Heart right ventricle (tissue), 16 donors: ENCODE results near the gene SVOPL. TPM values are rescaled to one million over a fixed set of nuclear protein-coding genes. Genes with fewer than 3 reads are reported as not detected.

Source experiments
- ATAC-seq, 8 donors: fragments of 200-7000 bp; cut with Tn5 transposase; one replicate each; pipeline ENCODE4 v1.9.1; 2020; ENCODE audit warnings: mild to moderate bottlenecking in 8 of 8, moderate library complexity in 8 of 8, moderate number of reproducible peaks in 1 of 8
- DNase-seq, 2 donors: peaks; one replicate each; pipeline ENCODE4 v3.0.0-alpha.2; 2020
- H3K27ac ChIP-seq, 10 donors: fragments of 200-600 bp; sonication (generic) in 2 of 10; one replicate each; pipeline versions ENCODE4 v1.5.0 to v1.8.0; 2020 to 2022; ENCODE audit warnings: mild to moderate bottlenecking in 3 of 10
- H3K27me3 ChIP-seq, 7 donors: fragments of 200-600 bp; one replicate each; pipeline ENCODE4 v1.8.0; 2021 to 2022; ENCODE audit warnings: mild to moderate bottlenecking in 2 of 7
- H3K36me3 ChIP-seq, 9 donors: fragments of 200-600 bp; sonication (generic) in 1 of 9; one replicate each; pipeline versions ENCODE4 v1.5.0 to v1.8.0; 2020 to 2022; ENCODE audit warnings: mild to moderate bottlenecking in 2 of 9
- H3K4me1 ChIP-seq, 9 donors: fragments of 200-600 bp; sonication (generic) in 1 of 9; one replicate each; pipeline versions ENCODE4 v1.5.0 to v1.8.0; 2020 to 2022; ENCODE audit warnings: mild to moderate bottlenecking in 4 of 9
- H3K4me3 ChIP-seq, 10 donors: fragments of 200-600 bp; sonication (generic) in 2 of 10; one replicate each; pipeline versions ENCODE4 v1.5.0 to v1.8.0; 2020 to 2022; ENCODE audit warnings: mild to moderate bottlenecking in 7 of 10, moderate library complexity in 2 of 10
- H3K9me3 ChIP-seq, 11 donors: fragments of 200-600 bp in 10 of 11; sonication (generic) in 2 of 11; one replicate each; pipeline versions ENCODE4 v1.5.0 to v1.8.0; 2013 to 2022; ENCODE audit warnings: mild to moderate bottlenecking in 2 of 11, control low read depth in 1 of 11, moderate library complexity in 1 of 11
- CTCF ChIP-seq, 9 donors: fragments of 200-600 bp; sonication (generic) in 2 of 9; IDR thresholded peaks; one replicate each; pipeline versions ENCODE4 v1.5.0 to v1.8.0; 2021 to 2022; ENCODE audit warnings: antibody characterized with exemption in 9 of 9, mild to moderate bottlenecking in 5 of 9, moderate library complexity in 1 of 9
- WGBS, 2 donors: extraction: QIAGEN DNeasy Blood & Tissue Kit; methylation state at CpG; one replicate each; pipeline ENCODE4 v1.1.7; 2013; ENCODE audit warnings: inconsistent platforms in 1 of 2; 5-methylcytosine and 5-hydroxymethylcytosine counted together
- intact Hi-C, 10 donors: fragments of 100-400 bp; cut with DNase I; formaldehyde crosslinking; loops; one replicate each; pipeline versions ENCODE4 v1.11.1 to v1.14.2; 2022
- polyA plus RNA-seq, 2 donors: library from polyadenylated mRNA; stranded (reverse); fragments of 200-250 nt; gene quantifications; one replicate each; pipeline ENCODE4 v1.2.3, GENCODE V29; 2013
- total RNA-seq, 10 donors: library from RNA; stranded (reverse); fragmentation: NEBNext Ultra II Directional in 3 of 10; extraction: Animal tissue kit (Norgen Biotek cat#: 25700) in 3 of 10; gene quantifications; one replicate each; pipeline versions ENCODE4 v1.2.1 to v1.2.4, GENCODE V29; 2021 to 2023
- donor health status: Arrhythmogenic right ventricular cardiomyopathy.
- donor health status: ischemic (EF 13 %, LVEDD 7.1; RV severe dilation, severe dysfunction).
- donor health status: healthy with polysubstance abuse.
- donor health status: DM: no; HTN: yes; CAD: no.
- donor health status: DM: no; HTN: no; CAD: no.
- donor health status: ischemic (EF 25% LVEDD 6.9; RV normal size, moderate dysfunction).
- donor health status: ischemic (EF 25% LVEDD 5.7; RV mildly dilated, moderate dysfunction).
- donor health status: healthy.
- donor health status: DM: yes; HTN: yes; CAD: no.
- donor health status: Ischemic cardiomyopathy.
- donor health status: ischemic (EF 35%, LVEDD 5.7; RV mildly dilated, moderate dysfunction).
- donor health status: nonischemic (EF 11% LVEDD 7.7; RV severe dilation, severe dysfunction).
- donor health status: DM: yes; HTN: yes; CAD: no.
- donor health status: PGD.
- donor health status: ischemic (EF 29% LVEDD 5.4; RV normal size, mild dysfunction).
- donor health status: nonischemic (EF 23%, LVEDD 6.1; RV moderate dilation, normal function).

SVOPL gene
- total and polyA plus RNA-seq, 12 donors, result not detected

GRCh38 chr7:138746073-138746472 is 44.9 kb upstream of the SVOPL start:
- ATAC-seq (no peak), DNase-seq (no peak)
- no peak overlapping the region for H3K4me3 ChIP-seq
- no peak for TF ChIP-seq CTCF (IDR thresholded peaks at IDR 0.05)
- H3K4me1 ChIP-seq, result no peaks in the 10 kb centered on the region
- peaks cover 0 to 6% (median 0%) of the 10 kb centered on the region in 7 donors for H3K27me3 ChIP-seq
- no peaks in the 10 kb centered on the region for H3K36me3 ChIP-seq
- H3K27ac ChIP-seq, result no peak overlapping the region
- intact Hi-C loops, result no loop called here
- H3K9me3 ChIP-seq, result no peaks in the 10 kb centered on the region
- 91% methylated on average over 4 of the region's 4 CpGs for WGBS, 2 donors

DNA sequence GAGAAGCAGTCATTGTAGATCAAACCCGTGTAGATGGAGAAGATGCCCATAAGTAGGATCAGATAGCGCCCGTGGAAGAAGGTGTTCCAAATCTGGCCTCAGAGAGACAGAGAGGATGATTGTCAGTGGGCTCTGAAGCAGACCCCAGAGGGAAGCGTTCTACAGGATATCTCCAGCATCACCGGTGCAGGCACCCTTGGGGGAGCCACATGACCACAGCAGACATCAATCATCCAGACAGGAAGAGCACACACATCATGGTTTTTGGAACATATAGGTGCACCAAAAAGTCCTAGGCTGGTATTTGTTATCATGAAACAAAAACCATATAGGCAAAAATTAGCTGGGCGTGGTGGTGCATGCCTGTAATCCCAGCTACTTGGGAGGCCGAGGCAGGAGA is 44.0 kb upstream of the SVOPL start:
- Histone ChIP-seq H3K9me3 (no peaks in the 10 kb centered on the region), H3K4me1 (no peaks in the 10 kb centered on the region), H3K4me3 (no peak overlapping the region), H3K36me3 (no peaks in the 10 kb centered on the region), H3K27ac (no peak overlapping the region), H3K27me3 (peaks cover 0 to 3% (median 0%) of the 10 kb centered on the region in 7 donors)
- no peak for ATAC-seq
- intact Hi-C loops, result no loop called here
- TF ChIP-seq CTCF (IDR thresholded peaks at IDR 0.05), result no peak
- no peak for DNase-seq
- WGBS, 2 donors, result 91 to 94% methylated on average over 7 of the region's 7 CpGs

GRCh38 chr7:138741453-138741735 is 40.2 kb upstream of the SVOPL start:
- intact Hi-C loops, result loop anchor here in 1 of 10 donors (5.0 kb wide), 1 partner anchor 579 kb away; no protein-coding TSS in a partner anchor
- no peak for DNase-seq

GRCh38 chr7:138739859-138740258 is 38.7 kb upstream of the SVOPL start:
- WGBS, 2 donors, result 92 to 95% methylated on average over 1 of the region's 1 CpG
- ATAC-seq, result no peak
- no peak overlapping the region for H3K4me3 ChIP-seq

More at GRCh38 chr7:138741453-138741735, 40.2 kb upstream of the SVOPL start:
- Histone ChIP-seq H3K9me3 (no peaks in the 10 kb centered on the region), H3K36me3 (no peaks in the 10 kb centered on the region), H3K4me1 (no peaks in the 10 kb centered on the region), H3K4me3 (no peak overlapping the region), H3K27ac (no peak overlapping the region), H3K27me3 (no peaks in the 10 kb centered on the region)
- no peak for TF ChIP-seq CTCF (IDR thresholded peaks at IDR 0.05)
- 93 to 98% methylated on average over 5 of the region's 5 CpGs for WGBS, 2 donors
- ATAC-seq, result no peak

More at GRCh38 chr7:138739859-138740258, 38.7 kb upstream of the SVOPL start:
- no peak for DNase-seq
- TF ChIP-seq CTCF (IDR thresholded peaks at IDR 0.05), result no peak
- no peaks in the 10 kb centered on the region for H3K9me3 ChIP-seq
- H3K27ac ChIP-seq, result no peak overlapping the region
- no peaks in the 10 kb centered on the region for H3K4me1 ChIP-seq
- H3K27me3 ChIP-seq, result no peaks in the 10 kb centered on the region
- no peaks in the 10 kb centered on the region for H3K36me3 ChIP-seq
- intact Hi-C loops, result loop anchor here in 7 of 10 donors (2.0 to 10.0 kb wide), 10 partner anchors 278 to 838 kb away; partner anchors contain the start of gene TRIM24 (in 1 of the 7)
